ENCODE results near the gene LCLAT1. TPM values are rescaled to one million over a fixed set of nuclear protein-coding genes. Genes with fewer than 3 reads are reported as not detected.

Gene LCLAT1
- total and polyA plus RNA-seq, 2 of the 4 experiments (the other 2 are of a cell fraction), result 7.5 to 11.5 TPM

DNA sequence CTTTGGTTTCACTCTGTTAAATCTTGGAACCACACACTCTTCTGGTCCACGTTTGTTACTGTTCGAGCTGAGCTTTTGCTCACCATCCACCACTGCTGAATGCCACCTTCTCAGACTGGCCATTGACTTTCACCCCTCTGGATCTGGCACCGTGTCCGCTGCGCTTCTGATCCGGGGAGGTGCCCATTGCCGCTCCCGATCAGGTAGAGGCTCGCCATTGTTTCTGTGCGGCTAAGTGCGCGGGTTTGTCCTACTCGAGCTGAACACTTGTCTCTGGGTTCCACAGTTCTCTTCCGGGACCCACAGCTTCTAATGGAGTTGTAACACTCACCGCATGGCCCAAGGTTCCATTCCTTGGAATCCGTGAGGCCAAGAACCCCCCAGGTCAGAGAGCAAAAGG is 72.8 kb downstream of the LCLAT1 start:
- H3K56ac ChIP-seq (ENCODE audit: extremely low read depth, insufficient read depth, low read length), result no peak overlapping the region
- no peak overlapping the region for H3K27ac ChIP-seq (ENCODE audit: insufficient read depth, low read length)
- H3K4me1 ChIP-seq (ENCODE audit: control insufficient read depth, insufficient read depth, low read length), result no peaks in the 10 kb centered on the region
- H3K9ac ChIP-seq (ENCODE audit: low read depth, low read length), result no peak overlapping the region
- in situ Hi-C loops (cut with MboI; ENCODE audit: low sequenced_read_pairs) (no loop called here), intact Hi-C loops (cut with micrococcal nuclease) (loop anchor here (10.0 kb wide), 1 partner anchor 185 kb away; no protein-coding TSS in a partner anchor), dilution Hi-C loops (cut with HindIII; ENCODE audit: low sequenced_read_pairs, unreplicated experiment) (no loop called here)
- H4K20me1 ChIP-seq (ENCODE audit: insufficient read depth, low read length), result peaks cover 4% of the 10 kb centered on the region
- no peak for ATAC-seq (ENCODE audit: low read depth)
- no peak overlapping the region for H2AK9ac ChIP-seq (replicated peaks; ENCODE audit: low read depth, low read length, poor library complexity)
- no peak overlapping the region for H3K4me3 ChIP-seq (ENCODE audit: insufficient read depth, low read depth, low read length)
- 98% methylated on average over 9 of the region's 16 CpGs; no CpG with 5 or more reads in 1 of the 2 experiments for WGBS, 2 experiments (ENCODE audit: extremely low coverage in 2 of 2, insufficient read length in 1 of 2)
- H3K9me3 ChIP-seq (ENCODE audit: control insufficient read depth, insufficient read depth, low read length), result peaks cover 2% of the 10 kb centered on the region; the same call in 1 of the 2 replicates
- no peak overlapping the region for H3K4me2 ChIP-seq (ENCODE audit: low read depth, low read length)
- no peak overlapping the region for H2BK120ac ChIP-seq (ENCODE audit: low read depth, low read length)
- H2AFZ ChIP-seq (replicated peaks; ENCODE audit: low read length, poor library complexity), result no peak overlapping the region
- no peak for DNase-seq
- no peak overlapping the region for H3K18ac ChIP-seq (ENCODE audit: low read depth, low read length)
- no peak overlapping the region for H4K91ac ChIP-seq (ENCODE audit: insufficient read depth, low read depth, low read length)
- H3K4ac ChIP-seq (ENCODE audit: low read depth, low read length), result no peak overlapping the region
- no peak overlapping the region for H3K14ac ChIP-seq (replicated peaks; ENCODE audit: low read depth, low read length)
- H3K36me3 ChIP-seq (ENCODE audit: control insufficient read depth, insufficient read depth, low read length), result peaks cover 3% of the 10 kb centered on the region; the same call in 1 of the 2 replicates
- no peak overlapping the region for H4K8ac ChIP-seq (ENCODE audit: low read depth in 2 of 2, low read length in 2 of 2)
- H2BK15ac ChIP-seq (ENCODE audit: low read depth, low read length), result no peak overlapping the region
- CTCF ChIA-PET, result interaction anchor here (0.6 kb wide), 1 partner anchor 227 kb away, joined by 7 read pairs; no protein-coding TSS in a partner anchor
- H2AK5ac ChIP-seq (ENCODE audit: low read depth, low read length), result no peak overlapping the region
- no peaks in the 10 kb centered on the region for H3K9me1 ChIP-seq (ENCODE audit: insufficient read depth, low read length)
- H2BK20ac ChIP-seq (ENCODE audit: low read depth, low read length), result no peak overlapping the region
- no peak overlapping the region for H3K23ac ChIP-seq (ENCODE audit: low read depth, low read length)
- no peaks in the 10 kb centered on the region for H3K27me3 ChIP-seq (ENCODE audit: control insufficient read depth, insufficient read depth, low read length)
- no peak overlapping the region for H2BK5ac ChIP-seq (ENCODE audit: low read depth, low read length, poor library complexity, severe bottlenecking)
- POLR2A ChIA-PET (ENCODE audit: unreplicated experiment), result no interaction called here
- BruUV-seq (replicated peaks), result no TSS peak
- no peak overlapping the region for H4K5ac ChIP-seq (ENCODE audit: low read depth, low read length)
- TF ChIP-seq RAD21 (IDR thresholded peaks at IDR 0.05; ENCODE audit: low read length), result no peak
- TF ChIP-seq MXI1 (IDR thresholded peaks at IDR 0.05; ENCODE audit: borderline replicate concordance, low read depth, low read length), result no peak
- TF ChIP-seq, protein P1, sequence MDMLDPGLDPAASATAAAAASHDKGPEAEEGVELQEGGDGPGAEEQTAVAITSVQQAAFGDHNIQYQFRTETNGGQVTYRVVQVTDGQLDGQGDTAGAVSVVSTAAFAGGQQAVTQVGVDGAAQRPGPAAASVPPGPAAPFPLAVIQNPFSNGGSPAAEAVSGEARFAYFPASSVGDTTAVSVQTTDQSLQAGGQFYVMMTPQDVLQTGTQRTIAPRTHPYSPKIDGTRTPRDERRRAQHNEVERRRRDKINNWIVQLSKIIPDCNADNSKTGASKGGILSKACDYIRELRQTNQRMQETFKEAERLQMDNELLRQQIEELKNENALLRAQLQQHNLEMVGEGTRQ (IDR thresholded peaks at IDR 0.05; ENCODE audit: low read depth, low read length), result no peak
- no peak for TF ChIP-seq RFX5 (IDR thresholded peaks at IDR 0.05; ENCODE audit: low read depth, low read length)
- TF ChIP-seq, protein P2, sequence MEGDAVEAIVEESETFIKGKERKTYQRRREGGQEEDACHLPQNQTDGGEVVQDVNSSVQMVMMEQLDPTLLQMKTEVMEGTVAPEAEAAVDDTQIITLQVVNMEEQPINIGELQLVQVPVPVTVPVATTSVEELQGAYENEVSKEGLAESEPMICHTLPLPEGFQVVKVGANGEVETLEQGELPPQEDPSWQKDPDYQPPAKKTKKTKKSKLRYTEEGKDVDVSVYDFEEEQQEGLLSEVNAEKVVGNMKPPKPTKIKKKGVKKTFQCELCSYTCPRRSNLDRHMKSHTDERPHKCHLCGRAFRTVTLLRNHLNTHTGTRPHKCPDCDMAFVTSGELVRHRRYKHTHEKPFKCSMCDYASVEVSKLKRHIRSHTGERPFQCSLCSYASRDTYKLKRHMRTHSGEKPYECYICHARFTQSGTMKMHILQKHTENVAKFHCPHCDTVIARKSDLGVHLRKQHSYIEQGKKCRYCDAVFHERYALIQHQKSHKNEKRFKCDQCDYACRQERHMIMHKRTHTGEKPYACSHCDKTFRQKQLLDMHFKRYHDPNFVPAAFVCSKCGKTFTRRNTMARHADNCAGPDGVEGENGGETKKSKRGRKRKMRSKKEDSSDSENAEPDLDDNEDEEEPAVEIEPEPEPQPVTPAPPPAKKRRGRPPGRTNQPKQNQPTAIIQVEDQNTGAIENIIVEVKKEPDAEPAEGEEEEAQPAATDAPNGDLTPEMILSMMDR (conservative IDR thresholded peaks at IDR 0.05; ENCODE audit: low read depth, low read length), result no peak
- no peak for TF ChIP-seq CHD1 (IDR thresholded peaks at IDR 0.05; ENCODE audit: low read depth, low read length)
- TF ChIP-seq CEBPB (IDR thresholded peaks at IDR 0.05; ENCODE audit: low read depth, low read length), result no peak
- TF ChIP-seq FOS (IDR thresholded peaks at IDR 0.05; ENCODE audit: low read depth, low read length), result no peak
- TF ChIP-seq POLR2A (IDR thresholded peaks at IDR 0.05; ENCODE audit: low read depth, low read length), result no peak
- TF ChIP-seq MAFK (IDR thresholded peaks at IDR 0.05; ENCODE audit: low read depth, low read length), result no peak
- TF ChIP-seq RCOR1 (IDR thresholded peaks at IDR 0.05; ENCODE audit: insufficient replicate concordance, low read length), result no peak
- H3K79me1 ChIP-seq (ENCODE audit: low read depth in 1 of 2, low read length in 2 of 2), result peaks cover 11 to 23% of the 10 kb centered on the region in 2 experiments
